ENCODE measurements around the gene PHPT1. TPM values are rescaled to one million over a fixed set of nuclear protein-coding genes. Genes with fewer than 3 reads are reported as not detected.

PHPT1 gene
- total and polyA plus RNA-seq, 2 of the 13 experiments (the other 11 are each of a cell fraction or from before 2014, with no cell fraction given), result 189 to 192 TPM

DNA sequence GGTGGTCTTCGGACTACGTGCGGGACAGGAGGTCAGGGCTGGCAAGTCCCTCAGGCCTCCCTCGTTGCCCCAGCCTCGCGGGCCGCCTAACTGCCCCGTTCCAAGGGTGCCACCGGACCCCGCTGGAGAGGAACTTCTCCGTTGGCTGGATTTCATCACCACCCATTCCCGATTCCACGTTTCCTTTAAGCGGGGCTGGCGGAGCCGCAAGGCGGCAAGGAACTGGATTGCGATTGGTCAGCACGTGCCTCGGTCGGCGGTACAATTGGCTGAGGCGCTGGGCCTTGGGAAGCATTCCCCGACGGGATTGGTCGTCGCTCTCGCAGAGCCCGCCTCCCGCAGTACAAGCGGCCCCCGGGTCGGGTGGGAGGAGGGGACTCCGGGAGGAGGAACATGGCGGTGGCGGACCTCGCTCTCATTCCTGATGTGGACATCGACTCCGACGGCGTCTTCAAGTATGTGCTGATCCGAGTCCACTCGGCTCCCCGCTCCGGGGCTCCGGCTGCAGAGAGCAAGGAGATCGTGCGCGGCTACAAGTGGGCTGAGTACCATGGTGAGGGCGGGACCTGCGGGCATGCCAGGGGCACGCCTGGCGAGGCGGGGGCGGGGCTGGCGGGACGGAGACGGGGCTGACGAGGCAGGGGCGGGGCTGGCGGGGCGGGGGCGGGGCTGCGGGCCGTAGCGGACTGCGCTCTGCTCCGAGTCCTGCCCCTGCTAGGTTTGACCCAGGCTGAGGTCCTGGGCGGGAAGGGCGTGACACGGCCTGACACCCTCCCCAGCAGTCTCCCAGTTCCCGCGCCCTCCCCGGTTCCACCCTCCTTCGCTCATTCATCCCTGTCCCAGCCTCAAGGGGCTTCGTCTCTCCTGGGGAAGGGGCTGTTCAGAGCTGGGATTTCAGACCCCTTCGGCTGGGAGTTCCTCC, at the start of gene PHPT1 (continued):
- peak; percentile 84 for TF ChIP-seq CBX1 (IDR thresholded peaks at IDR 0.05; ENCODE audit: low read depth)
- TF ChIP-seq HOXA5 (CRISPR knock-in tag; IDR thresholded peaks at IDR 0.05), result peak; percentile 81
- TF ChIP-seq HOXD1 (CRISPR knock-in tag; IDR thresholded peaks at IDR 0.05), result peak; percentile 81; the same call in 1 of the 2 replicates
- TF ChIP-seq, protein P1, sequence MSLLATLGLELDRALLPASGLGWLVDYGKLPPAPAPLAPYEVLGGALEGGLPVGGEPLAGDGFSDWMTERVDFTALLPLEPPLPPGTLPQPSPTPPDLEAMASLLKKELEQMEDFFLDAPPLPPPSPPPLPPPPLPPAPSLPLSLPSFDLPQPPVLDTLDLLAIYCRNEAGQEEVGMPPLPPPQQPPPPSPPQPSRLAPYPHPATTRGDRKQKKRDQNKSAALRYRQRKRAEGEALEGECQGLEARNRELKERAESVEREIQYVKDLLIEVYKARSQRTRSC (CRISPR knock-in tag; IDR thresholded peaks at IDR 0.05; ENCODE audit: low read depth), result 0 out of 2 replicates have a peak, but pooled peaks have one; percentile 57
- peak; percentile 58 for TF ChIP-seq HNRNPLL (IDR thresholded peaks at IDR 0.05; ENCODE audit: low read depth, low read length, poor library complexity, severe bottlenecking)
- peak; percentile 67; the same call in 1 of the 2 replicates for TF ChIP-seq YEATS2 (CRISPR knock-in tag; IDR thresholded peaks at IDR 0.05; ENCODE audit: borderline replicate concordance)
- 0 out of 2 replicates have a peak, but pooled peaks have one; percentile 5 for TF ChIP-seq ZFX (CRISPR knock-in tag; IDR thresholded peaks at IDR 0.05; ENCODE audit: low read depth)
- TF ChIP-seq PITX1 (CRISPR knock-in tag; IDR thresholded peaks at IDR 0.05), result peak; percentile 25; the same call in 1 of the 2 replicates
- TF ChIP-seq, protein P2, sequence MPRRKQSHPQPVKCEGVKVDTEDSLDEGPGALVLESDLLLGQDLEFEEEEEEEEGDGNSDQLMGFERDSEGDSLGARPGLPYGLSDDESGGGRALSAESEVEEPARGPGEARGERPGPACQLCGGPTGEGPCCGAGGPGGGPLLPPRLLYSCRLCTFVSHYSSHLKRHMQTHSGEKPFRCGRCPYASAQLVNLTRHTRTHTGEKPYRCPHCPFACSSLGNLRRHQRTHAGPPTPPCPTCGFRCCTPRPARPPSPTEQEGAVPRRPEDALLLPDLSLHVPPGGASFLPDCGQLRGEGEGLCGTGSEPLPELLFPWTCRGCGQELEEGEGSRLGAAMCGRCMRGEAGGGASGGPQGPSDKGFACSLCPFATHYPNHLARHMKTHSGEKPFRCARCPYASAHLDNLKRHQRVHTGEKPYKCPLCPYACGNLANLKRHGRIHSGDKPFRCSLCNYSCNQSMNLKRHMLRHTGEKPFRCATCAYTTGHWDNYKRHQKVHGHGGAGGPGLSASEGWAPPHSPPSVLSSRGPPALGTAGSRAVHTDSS (CRISPR knock-in tag; conservative IDR thresholded peaks at IDR 0.05), result no peak
- TF ChIP-seq, protein P3, sequence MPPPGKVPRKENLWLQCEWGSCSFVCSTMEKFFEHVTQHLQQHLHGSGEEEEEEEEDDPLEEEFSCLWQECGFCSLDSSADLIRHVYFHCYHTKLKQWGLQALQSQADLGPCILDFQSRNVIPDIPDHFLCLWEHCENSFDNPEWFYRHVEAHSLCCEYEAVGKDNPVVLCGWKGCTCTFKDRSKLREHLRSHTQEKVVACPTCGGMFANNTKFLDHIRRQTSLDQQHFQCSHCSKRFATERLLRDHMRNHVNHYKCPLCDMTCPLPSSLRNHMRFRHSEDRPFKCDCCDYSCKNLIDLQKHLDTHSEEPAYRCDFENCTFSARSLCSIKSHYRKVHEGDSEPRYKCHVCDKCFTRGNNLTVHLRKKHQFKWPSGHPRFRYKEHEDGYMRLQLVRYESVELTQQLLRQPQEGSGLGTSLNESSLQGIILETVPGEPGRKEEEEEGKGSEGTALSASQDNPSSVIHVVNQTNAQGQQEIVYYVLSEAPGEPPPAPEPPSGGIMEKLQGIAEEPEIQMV (CRISPR knock-in tag; IDR thresholded peaks at IDR 0.05; ENCODE audit: low read depth), result peak; percentile 83; the same call in 1 of the 2 replicates
- TF ChIP-seq, protein P4, sequence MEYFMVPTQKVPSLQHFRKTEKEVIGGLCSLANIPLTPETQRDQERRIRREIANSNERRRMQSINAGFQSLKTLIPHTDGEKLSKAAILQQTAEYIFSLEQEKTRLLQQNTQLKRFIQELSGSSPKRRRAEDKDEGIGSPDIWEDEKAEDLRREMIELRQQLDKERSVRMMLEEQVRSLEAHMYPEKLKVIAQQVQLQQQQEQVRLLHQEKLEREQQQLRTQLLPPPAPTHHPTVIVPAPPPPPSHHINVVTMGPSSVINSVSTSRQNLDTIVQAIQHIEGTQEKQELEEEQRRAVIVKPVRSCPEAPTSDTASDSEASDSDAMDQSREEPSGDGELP (IDR thresholded peaks at IDR 0.05; ENCODE audit: borderline replicate concordance, low read depth), result 0 out of 2 replicates have a peak, but pooled peaks have one; percentile 10
- peak; percentile 61; the same call in 1 of the 2 replicates for TF ChIP-seq IRX3 (CRISPR knock-in tag; IDR thresholded peaks at IDR 0.05; ENCODE audit: borderline replicate concordance, low read depth)
- no peak for TF ChIP-seq TBP (CRISPR knock-in tag; IDR thresholded peaks at IDR 0.05)
- TF ChIP-seq FOXK2 (IDR thresholded peaks at IDR 0.05), result no peak
- TF ChIP-seq SMAD9 (CRISPR knock-in tag; IDR thresholded peaks at IDR 0.05), result no peak
- TF ChIP-seq ZC3H13 (CRISPR knock-in tag; IDR thresholded peaks at IDR 0.05), result peak; percentile 96
- TF ChIP-seq SNAPC2 (CRISPR knock-in tag; IDR thresholded peaks at IDR 0.05), result peak; percentile 69; the same call in 1 of the 2 replicates
- TF ChIP-seq ZNF746 (CRISPR knock-in tag; IDR thresholded peaks at IDR 0.05), result peak; percentile 66
- peak; percentile 81; the same call in 1 of the 2 replicates for TF ChIP-seq RELA (CRISPR knock-in tag; IDR thresholded peaks at IDR 0.05)
- no peak for TF ChIP-seq HMG20A (CRISPR knock-in tag; IDR thresholded peaks at IDR 0.05; ENCODE audit: borderline replicate concordance)
- peak; percentile 67; the same call in 1 of the 2 replicates for TF ChIP-seq ZNF780A (CRISPR knock-in tag; IDR thresholded peaks at IDR 0.05)
- peak; percentile 34 for TF ChIP-seq IKZF4 (CRISPR knock-in tag; IDR thresholded peaks at IDR 0.05; ENCODE audit: borderline replicate concordance, low read depth, not compliant biosample characterization)
- TF ChIP-seq REL (CRISPR knock-in tag; conservative IDR thresholded peaks at IDR 0.05), result peak; percentile 75
- no peak for TF ChIP-seq SMARCC2 (IDR thresholded peaks at IDR 0.05)
- peak in 1 of 2 experiments; percentile 95; a peak in 2 of 4 replicates for TF ChIP-seq POLR2A (IDR thresholded peaks at IDR 0.05; ENCODE audit: insufficient read depth in 1 of 2, low read depth in 2 of 2, low read length in 2 of 2)
- TF ChIP-seq HDAC1 (CRISPR knock-in tag; IDR thresholded peaks at IDR 0.05), result peak; percentile 51

All from HepG2 (cell line).